Astrocyte of the spinal cord (primary cell): Measurements from ENCODE around the gene THAP4.

Experiments
- DNase-seq: peaks from one replicate; pipeline ENCODE4 v3.0.0; 2011; ENCODE audit warnings: low read depth, low spot score
- H3K4me3 ChIP-seq: 2 replicates; pipeline ENCODE4 v1.5.1; 2011; ENCODE audit warnings: low read depth, mild to moderate bottlenecking, low read length, moderate library complexity
- in situ Hi-C: cut with HindIII; loops from 2 replicates; pipeline ENCODE4 v1.10.0; 2017; ENCODE audit warnings: low sequenced_read_pairs
- TF ChIP-seq, protein P1 (sequence below): IDR thresholded peaks from 2 replicates; pipeline ENCODE4 v1.5.1; 2012; ENCODE audit warnings: low read depth, mild to moderate bottlenecking, low read length, inconsistent platforms

THAP4 gene

GRCh38 chr2:241535871-241536655, 100.9 kb downstream of the THAP4 start:
- TF ChIP-seq, protein P1, sequence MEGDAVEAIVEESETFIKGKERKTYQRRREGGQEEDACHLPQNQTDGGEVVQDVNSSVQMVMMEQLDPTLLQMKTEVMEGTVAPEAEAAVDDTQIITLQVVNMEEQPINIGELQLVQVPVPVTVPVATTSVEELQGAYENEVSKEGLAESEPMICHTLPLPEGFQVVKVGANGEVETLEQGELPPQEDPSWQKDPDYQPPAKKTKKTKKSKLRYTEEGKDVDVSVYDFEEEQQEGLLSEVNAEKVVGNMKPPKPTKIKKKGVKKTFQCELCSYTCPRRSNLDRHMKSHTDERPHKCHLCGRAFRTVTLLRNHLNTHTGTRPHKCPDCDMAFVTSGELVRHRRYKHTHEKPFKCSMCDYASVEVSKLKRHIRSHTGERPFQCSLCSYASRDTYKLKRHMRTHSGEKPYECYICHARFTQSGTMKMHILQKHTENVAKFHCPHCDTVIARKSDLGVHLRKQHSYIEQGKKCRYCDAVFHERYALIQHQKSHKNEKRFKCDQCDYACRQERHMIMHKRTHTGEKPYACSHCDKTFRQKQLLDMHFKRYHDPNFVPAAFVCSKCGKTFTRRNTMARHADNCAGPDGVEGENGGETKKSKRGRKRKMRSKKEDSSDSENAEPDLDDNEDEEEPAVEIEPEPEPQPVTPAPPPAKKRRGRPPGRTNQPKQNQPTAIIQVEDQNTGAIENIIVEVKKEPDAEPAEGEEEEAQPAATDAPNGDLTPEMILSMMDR, result no peak
- no peak overlapping the region for H3K4me3 ChIP-seq
- in situ Hi-C loops, result no loop called here
- no peak for DNase-seq

DNA sequence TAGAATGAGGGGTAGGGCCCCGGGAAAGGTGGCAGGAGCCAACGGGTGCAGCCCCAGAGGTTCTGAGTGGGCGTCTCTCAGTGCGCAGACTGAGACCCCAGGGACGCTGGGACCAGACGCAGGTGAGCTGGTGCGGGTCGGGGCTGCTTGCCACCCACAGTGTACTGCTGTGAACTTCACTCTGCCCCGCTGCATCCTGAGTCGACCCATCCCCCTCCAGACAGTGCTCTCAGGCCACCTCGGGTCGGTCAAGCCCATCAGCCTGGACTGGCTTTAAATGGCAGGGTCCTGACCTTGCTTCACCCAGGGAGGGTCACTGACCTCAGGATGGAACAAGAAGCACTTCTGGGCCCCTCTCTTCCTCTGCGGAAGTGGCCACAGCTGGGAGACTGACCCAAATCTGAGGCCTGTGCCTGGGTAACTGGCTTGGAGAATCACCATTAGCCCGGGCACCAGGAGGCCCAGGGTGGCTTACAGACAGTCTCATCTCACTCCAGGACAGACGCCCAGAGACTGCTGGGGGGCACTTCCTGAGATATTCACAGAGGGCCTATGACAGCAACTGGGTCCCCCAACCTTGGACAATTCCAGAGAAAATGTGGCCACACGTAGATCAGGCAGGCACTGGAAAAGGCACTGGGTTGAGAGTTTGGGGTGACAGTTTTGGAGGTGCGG, 102.1 kb downstream of the THAP4 start:
- no peak for DNase-seq
- TF ChIP-seq, protein P1, result no peak
- no peak overlapping the region for H3K4me3 ChIP-seq
- in situ Hi-C loops, result no loop called here
